Activated T-helper 1 cell treated with anti-CD3 and anti-CD28 coated beads, Interleukin-2, amount 50 U/mL, for 16 hours (primary cell): Measurements from ENCODE around the gene SNX9.
A peak's percentile ranks its signal among the peaks of the same experiment; 100 is the strongest.
"Not testable (repeated sequence)": the region's sequence is repeated elsewhere in the genome, so short reads cannot be mapped to it uniquely, and the experiment has no call there.

Experiments
- DNase-seq, 2 donors: peaks; one replicate each; pipeline ENCODE4 v3.0.0-alpha.2; 2020; ENCODE audit warnings: low read depth in 1 of 2, low spot score in 1 of 2

SNX9 gene

DNA sequence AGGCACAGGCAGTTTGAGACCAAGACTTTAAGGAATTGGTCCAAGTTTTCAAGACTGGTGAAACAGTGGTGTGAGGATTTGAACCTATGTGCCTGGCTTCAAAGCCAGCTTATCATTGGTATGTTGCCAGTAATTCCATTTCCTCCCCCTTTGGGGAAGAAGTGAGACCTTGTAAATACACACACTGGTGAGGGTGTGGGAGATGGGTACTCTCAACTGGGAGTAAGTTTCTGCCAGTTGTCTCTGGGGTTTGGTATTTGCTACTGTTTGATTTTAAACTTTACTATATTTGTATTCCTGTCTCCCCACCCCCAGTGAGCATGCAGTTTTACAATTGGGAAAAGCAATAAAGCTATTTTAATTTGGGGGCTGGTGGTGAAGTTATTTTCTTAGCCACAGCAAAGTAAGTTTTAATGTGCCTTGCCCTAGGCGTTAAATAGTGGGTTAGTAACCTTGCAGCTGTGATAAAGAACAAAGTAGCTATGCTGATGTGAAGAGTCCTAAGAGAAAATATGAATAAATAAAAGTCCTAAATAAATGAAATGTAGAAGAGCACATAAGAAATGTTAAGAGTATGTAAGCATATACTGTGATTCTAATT, 31.0 kb downstream of the SNX9 start:
- no peak for DNase-seq

DNA sequence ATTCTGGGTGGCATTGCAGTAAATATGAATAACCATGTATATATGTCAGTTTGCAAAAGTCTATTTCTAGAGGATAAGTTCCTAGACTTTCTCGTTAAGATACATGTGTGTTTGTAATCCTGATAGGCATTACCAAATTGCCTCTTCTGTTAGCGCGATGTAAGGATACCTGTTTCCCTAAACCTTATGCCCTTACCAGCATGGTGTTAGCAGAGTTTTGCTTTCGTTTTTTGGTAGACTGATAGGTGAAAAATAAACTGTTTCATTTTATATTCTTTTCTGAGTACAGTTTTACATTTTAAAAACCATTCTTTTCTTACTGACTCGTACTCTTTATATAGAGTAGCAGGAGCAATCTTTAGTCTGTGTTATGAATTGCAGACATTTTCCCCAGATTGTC, 32.3 kb downstream of the SNX9 start:
- DNase-seq, result no peak

DNA sequence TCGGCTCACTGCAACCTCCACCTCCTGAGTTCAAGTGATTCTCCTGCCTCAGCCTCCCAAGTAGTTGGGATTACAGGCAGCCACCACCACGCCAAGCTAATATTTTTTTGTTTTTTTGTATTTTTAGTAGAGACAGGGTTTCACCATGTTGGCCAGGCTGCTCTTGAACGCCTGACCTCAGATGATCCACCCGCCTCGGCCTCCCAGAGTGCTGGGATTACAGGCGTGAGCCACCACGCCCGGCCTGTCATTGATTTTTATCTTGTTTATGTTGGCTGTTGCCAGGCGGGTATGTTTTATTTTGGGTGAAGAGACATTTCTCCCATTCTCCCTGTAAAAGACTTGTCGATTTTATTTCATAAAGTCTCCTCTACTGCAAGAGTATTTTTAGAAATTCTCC, 32.8 kb downstream of the SNX9 start:
- DNase-seq, result not testable (repeated sequence)

DNA sequence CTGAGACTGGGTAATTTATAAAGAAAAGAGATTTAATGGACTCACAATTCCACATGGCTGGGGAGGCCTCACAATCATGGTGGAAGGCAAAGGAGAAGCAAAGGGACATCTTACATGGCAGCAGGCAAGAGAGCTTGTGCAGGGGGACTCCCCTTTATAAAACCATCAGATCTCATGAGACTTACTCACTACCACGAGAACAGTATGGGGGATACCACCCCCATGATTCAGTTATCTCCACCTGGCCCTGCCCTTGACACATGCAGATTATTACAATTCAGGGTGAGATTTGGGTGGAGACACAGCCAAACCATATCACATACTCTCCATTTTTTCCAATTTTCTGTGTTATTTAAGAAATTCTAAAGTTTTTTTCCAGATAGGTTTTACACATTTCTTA, 35.6 kb downstream of the SNX9 start:
- DNase-seq, result not testable (repeated sequence)

DNA sequence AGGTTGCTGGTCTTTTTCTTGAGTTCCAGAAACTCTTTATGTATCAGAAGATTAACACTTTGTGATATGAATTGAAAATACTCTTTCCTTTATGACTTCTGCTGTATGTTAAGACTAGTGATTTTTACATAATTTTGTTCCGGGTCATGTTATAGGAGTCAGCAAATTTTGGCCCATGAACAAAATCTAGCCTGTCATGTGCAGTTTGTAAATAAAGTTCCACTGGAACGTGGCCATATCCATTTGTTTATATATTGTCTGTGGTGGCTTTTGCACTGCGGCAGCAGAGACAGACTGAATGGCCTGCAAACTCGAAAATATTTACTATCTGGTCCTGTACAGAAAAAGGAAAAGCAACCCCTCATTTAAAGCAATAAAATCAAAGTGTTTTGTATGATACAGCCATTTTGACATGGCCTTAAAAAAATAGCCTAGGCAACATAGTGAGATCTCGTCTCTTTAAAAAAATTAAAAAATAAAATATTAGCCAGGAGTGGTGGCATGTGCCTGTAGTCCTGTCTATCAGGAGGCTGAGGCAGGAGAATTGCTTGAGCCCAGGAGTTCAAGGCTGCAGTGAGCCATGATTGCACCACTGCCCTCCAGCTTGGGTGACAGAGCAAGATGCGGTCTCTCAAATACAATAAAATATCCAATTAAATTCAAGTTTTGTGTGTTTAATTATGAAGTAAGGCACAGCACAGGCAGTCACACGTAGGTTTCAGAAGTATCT, 36.9 kb downstream of the SNX9 start:
- no peak for DNase-seq

DNA sequence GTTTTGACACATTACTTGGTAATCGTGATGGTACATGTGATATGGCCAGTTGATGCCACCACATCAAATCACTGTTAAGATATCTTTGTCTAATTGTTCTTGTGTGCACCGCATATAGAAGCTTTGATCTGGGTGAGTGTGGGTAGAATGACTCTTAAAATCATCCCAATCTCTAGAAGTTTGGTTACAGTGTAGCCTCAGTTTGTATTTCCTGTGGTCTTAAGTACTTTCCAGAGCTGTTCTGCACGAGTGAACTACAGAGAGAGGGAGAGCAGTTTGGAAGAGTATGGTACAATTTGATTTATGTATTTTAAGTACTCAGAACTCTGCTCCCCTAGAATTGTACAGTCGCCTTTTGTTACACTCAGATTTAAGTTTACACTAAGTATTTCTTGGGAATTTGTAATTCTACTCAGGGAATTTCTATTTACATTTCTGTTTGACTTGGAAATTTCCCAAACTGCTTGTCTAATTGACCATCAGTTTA, 37.5 kb downstream of the SNX9 start:
- no peak for DNase-seq

DNA sequence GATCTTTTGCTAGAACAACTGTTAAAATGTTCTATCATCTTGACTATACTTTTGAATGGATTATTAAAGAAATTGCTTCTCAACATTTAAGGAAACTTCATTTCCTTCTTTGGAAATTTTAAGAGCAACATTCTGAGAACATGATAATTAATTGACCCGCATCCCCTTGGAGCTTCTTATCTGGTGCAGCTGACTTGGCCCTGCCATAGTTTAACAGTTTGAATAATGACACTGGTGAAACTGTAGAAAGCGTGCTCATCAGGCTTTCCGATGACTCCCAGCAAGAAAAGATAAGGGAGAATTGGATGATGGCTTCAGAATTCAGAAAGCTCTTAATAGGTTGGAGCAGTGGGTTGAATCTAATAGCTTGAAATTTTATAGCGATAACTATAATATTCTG, 38.1 kb downstream of the SNX9 start:
- no peak for DNase-seq

DNA sequence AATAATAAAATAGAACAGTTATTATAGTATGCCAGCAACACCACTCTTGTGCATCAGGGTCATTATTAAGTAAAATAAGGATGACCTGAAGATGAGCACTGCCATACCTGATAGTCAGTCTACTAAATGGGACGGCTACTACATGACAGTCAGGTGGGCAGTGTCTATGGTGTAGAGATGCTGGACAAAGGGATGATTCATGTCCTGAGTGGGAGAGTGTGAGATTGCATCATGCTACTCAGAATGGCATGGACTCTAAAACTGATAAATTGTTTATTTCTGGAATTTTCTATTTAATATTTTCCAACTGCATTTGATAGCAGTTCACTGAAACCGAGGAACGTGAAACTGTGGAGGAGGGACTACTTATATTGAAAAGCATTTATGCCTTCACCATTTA, 38.8 kb downstream of the SNX9 start:
- no peak for DNase-seq

DNA sequence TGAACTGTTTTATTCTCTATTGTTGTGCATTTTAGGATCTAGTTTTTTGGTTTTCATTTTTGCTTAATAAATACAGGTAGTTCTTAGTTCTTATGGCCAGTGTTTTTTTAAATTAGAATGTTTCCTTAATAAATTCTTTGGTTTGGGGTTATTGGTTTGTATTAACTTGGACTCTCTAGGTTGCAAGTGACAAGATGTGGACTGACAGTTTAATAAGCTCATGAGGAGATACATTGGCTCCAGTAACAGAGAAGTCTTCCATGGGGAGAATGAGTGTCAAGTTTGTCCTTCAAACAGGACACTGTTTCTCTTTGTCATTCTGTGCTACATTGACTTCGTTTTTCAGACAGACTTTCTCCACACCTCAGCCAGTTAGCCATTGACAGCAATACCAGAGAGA, 39.7 kb downstream of the SNX9 start:
- no peak for DNase-seq

DNA sequence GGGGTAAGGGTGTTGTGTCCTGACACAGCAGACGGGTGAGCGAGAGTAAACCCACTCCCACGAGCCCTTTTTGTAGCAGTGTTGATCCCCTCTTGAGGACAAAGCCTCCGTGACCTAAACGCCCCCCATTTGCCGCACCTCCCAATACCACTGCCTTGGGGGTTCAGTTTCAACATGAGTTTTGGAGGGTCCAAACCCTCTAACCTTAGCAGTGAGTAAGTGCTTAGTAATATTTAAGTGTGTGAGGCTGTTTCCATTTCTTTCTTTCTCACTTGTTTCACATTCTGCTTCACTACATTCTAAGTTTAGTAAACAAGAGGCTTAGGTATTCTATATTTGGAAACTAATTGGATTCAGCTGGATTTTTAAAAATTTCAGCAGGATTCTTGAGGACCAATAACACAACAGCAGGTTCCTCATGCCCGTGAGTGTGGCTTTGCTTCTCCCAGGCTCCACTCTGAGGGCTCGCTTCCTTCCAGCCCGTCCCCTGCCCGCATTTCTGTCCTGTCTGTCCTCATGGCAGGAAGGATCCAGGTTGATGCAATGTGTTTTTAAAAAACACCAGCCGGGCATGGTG, 41.2 kb downstream of the SNX9 start:
- DNase-seq, result no peak

DNA sequence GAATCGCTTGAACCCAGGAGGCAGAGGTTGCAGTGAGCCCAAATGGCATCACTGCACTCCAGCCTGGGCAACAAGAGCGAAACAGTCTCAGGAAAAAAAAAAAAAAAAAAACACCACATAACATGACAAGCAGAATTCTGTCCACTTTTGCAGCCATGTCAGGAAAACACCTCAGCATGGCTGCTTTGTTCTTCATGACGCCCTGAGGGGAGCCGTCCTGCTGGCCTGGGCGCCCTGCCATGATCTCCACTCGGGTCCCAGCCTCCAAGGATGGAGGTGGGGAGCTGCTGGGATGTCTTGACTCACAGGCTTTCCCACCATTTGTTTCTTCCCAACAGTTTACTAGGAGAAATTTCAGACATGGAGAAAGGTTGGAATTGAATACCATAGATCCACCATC, 42.2 kb downstream of the SNX9 start:
- DNase-seq, result no peak

DNA sequence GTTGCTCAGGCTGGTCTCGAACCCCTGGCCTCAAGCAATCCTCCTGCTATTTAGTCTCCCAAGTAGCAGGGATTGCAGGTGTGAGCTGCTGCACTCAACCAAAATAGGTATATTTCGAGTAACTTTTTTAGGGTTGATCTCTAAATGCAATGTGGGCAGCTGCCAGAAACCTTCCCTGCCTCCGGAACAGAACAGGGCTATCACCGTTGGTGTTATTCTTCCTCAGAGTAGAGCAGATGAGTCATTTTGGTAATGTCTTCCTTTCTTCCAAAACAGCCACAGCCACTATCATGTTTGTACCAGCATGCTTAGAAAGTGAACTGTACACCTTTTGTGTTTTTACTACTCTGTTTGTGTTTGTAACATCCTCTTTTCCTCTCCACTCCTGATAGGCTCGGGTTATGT, 44.1 kb downstream of the SNX9 start:
- DNase-seq, result no peak

DNA sequence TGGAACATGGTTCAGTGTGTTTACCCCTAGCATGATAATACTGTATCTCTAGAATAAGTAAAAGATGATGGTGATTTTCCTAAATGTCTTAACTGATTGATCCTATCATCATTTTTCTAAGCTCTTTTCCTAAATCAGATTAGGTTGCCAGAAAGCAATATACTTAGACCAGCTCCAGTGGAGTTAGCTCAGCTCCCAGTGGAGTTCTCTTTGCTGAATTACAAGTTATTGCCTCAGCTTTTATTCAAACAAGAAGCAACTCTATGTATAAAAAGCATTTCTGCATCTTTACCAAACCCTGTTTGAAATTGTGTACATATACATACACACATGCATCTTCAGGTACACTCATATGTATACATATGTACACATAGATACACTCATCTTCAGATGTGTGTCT, 44.9 kb downstream of the SNX9 start:
- DNase-seq, result no peak

DNA sequence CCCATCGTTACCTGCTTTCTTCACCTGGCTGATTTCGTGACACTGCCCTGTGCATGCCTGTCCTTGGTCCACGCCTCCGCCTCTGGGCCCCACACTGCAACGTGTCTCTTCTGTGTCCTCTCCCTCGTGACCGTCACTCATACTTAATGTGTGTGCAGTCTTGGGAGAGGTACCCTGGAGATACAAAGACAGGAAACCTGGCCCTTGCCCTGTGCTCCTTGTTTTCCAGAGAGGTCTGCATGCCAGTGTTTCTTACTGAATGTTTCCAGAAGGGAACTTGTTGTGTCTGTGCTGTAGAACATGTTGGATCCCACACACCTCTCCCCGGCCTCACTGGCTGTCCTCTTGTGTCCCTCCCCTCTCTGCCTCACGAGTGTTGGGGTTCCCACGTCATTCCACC, 45.8 kb downstream of the SNX9 start:
- no peak for DNase-seq

DNA sequence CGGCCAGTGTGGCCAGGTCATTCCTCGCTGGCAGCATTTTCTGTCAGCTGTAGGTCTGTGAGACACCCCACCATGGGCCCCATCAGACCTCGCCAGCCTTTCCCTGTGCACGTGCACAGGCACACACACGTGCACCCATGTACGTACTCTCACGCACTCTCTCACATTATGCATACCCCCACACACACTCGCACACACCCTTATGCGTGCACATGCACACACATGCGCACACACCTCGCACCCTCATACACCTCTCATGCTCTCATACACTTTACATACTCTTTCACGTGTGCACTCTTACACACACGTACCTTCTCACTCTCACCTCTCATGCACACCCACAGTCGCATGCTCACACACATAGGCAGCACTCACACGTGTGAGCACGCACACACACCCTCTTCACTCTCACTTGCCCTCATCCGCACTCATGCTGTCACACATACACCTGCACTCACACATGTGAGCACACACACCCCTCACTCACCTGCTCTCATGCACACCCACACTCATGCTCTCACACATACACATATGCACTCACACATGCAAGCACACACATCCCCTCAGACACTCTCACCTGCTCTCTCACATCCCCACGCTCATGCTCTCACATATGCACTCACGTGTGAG, 46.7 kb downstream of the SNX9 start:
- no peak for DNase-seq

DNA sequence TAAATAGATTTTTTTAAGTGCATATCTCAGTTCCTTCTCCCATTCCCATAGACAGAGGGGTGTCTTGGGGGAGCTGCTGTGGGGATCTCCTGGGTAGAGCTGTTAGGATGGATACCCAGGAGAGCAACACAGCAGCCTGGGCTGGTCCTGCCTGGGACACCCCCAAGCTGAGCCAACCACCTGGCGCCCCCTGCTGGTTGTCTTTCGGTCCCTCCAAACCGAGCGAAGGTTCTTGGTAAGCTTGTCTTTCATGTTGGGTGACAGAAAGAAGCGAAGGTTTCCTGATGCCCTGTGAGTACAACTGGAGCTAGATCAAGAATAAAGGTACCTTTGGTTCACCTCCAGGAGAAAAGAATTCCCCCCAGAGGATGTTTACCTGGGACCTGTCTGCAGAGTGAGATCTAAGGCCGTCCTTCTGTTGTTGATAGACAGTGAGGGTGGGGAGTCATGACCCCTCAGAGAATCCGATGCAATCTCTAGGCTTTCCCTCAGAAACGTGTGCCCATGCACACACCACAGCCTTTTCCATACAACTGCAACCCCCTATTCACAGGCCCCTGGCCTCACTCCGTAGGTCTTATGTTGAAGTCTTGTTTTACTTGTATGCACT, 50.8 kb downstream of the SNX9 start:
- DNase-seq, result peak; percentile 61 to 79

DNA sequence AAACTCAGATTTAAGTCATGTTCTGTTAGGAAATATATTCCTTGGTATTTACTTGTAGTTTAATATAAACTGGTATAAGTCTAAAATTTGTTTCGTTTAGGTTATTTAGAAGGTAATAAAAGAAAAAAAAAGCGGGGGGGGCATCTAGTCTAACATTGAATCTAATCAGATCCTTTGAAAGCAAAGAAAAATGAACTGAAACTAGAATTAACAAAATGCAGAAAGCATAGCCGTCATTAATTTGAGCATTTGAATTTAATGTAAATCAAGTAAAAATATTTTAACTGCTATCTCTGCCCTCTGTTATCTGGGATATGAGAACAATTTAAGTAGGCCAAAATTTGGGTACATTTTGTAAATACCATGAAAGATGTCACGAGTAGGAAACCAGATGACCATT, 54.1 kb downstream of the SNX9 start:
- DNase-seq, result no peak

DNA sequence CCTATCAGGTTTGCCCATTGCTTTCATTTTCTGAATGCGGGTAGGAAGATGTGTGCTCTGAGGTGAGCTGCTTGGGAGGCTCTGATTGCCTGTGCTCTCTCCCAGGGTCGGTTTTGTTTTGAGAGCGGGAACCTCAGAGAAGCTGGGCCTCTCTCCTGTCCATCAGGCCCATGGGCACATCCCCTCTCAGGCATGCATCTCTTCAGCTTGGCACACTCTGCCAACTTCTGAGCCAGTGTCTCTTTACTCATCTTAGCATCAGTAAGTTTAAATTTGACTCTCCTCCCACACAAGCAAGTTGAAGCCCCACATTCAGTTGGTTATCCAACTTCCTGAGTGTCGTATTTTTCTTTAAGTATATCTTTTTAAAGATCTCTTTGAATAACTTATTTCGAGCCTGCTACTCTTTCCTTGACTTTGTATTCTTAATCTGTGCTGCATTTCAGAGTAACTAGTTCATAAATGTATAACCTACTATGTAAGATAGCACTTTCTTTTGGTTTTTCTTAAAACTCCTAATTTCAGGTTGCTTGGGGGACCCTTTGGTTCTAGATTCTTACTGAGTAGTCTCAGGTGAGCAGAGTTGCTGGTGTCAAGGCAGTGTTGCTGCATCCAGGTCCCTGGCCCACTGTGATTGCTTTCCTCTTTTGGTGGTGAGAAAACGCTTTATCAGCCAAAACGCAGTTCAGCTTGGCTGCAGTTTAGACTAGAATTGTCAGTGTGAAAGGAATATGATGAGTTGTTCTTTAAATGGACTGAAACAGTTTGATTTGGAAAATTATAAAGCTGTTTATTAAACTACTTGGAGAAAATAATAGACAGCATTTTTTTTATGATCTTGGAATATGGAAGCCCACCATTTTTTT, 54.8 kb downstream of the SNX9 start:
- no peak for DNase-seq

DNA sequence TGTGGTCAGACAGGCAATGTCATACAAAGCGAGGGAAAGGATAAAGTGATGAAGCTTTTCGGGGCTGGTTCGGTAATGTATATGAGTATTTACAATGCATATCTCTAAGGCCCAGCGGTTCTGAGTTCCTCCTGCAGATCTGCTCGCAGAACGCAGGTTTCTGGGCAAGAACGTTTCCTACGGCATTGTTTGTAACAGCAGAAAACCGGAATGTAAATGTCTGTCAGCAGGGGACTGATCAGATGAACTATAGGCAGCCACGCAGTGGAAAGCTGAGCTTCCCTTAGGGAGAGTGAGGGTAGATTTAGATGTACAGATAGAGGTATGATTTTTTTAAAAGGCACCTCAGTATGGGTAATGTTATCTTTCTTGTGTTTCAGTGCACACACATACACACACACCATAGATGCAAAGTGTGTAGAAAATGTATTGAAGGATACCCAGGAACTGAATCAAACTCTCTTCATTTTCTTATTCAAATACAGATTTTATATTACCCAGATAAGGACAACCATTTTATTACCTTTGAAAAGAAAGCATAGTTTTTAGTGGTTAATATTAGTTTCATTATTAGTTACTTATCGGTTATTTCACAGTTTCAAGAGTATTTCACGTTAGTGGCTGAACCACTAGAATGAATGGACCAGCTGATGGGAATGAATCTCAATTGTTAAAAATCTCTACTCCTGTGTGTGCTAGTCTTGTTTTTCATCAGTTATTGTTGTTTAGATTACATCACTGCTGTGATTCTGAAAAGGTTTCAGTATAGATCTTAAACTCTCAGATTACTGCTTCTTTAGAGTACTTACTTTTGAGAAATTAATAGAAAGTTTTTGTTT, 56.2 kb downstream of the SNX9 start:
- DNase-seq, result no peak

DNA sequence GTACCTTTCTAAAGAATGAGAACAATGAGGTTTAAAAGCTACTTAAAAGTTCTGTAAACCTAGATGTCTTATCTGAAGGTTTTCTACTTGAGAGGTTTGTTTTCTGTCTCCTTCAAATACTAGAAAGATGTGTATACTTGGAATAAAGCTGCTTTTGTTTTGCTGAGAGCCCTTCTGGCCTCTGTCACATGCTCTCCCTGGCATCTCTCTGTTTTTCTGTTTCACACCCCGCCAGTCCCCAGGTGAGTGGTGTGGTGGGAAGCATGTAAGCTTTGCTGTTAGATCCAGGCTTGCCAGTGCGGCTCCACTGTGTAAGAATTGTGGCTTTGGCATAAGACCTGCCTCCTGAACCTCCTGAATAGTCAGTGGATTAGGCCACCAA, 56.8 kb downstream of the SNX9 start:
- no peak for DNase-seq
